ENCODE results near the gene ADARB2.
"Not testable (repeated sequence)": the region's sequence is repeated elsewhere in the genome, so short reads cannot be mapped to it uniquely, and the experiment has no call there.

ADARB2 gene

DNA sequence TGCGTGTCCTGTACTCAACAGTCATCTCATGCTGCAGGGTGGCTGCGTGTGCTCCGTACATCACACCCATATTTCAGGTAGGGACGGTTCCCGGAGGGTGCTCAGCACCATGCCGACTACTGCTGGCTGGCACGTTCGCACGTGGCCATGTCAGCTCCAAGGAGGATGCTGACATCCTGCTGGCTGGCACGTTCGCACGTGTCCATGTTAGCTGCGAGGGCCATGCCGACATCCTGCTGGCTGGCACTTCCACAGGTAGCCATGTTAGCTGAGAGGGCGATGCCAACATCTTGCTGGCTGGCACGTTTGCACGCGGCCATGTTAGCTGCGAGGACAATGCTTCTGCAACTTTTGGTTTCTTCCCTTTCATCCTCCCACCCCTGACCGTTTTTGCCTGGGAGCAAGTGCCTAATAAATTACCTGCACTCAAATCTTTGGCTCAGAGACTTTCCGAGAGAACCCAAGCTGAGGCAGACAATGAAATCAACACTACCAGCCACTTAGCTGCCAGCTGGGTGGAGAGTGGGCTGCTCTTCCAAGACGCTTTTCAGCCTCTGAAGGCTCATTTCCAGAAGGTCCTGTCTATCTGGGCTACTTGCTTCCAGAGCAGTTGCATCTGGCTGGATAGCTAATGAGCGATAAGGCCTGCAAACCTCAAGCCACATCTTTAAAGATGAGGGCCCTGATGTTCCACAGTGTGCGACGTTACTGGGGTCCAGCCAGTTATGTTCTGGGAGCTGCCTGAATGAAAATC lies 576.6 kb downstream of the ADARB2 start:
- no peak for TF ChIP-seq ZNF274 (IDR thresholded peaks at IDR 0.05; ENCODE audit: low read depth, low read length)
- H3K4me3 ChIP-seq (ENCODE audit: low read length), result no peak overlapping the region

DNA sequence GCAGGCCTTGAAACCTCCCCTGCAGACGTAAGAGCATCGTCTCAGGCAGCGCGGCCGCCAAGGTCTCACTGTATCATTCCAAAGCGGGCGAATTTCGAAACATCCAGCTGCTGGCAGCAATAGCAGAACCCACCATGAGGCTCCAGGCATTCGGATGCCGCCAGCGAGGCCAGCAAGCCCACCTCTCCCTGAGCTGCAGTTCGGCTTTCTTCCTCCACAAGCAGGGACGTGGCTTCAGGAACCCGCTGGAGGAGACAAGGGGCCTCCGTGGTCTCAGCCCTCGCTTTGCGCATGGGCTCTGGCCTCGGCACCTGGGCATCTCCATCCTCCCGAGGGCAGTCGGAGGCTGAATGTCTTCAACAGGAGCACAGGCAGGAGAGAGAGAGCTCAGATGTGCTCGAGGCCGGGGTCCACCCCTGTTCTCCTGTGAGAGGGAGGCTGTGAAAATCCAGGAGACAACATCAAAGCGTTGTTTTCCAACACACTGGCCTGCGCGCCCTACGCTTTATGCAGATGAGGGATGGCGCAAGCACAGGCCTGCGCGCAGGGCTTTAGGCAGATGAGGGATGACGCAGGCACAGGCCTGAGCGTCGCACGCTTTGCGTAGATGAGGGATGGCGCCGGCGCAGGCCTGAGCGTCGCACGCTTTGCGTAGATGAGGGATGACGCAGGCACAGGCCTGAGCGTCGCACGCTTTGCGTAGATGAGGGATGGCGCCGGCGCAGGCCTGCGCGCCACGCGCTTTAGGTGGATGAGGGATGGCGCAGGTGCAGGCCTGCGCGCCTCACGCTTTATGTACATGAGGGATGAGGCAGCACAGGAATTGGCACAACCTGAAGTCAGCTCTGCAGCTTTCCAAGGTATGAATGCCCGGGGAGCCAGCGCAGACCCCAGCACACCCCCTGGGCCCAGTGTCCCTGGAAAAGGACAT lies 577.9 kb downstream of the ADARB2 start:
- TF ChIP-seq ZNF274 (IDR thresholded peaks at IDR 0.05; ENCODE audit: low read depth, low read length), result no peak
- H3K4me3 ChIP-seq (ENCODE audit: low read length), result no peak overlapping the region

DNA sequence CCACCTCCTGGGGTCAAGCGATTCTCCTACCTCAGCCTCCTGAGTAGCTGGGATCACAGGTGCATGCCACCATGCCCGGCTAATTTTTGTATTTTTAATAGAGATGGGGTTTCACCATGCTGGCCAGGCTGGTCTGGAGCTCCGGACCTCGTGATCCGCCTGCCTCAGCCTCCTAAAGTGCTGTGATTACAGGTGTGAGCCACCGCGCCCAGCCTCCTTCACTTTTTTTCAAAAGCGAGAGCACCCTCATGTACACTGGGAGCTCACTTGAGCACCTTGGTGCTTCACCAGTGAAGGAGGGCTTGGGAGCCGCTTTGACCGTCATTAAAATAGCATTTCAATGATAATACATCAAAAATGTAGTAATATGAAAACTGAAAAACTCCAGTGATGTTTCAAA lies 578.8 kb downstream of the ADARB2 start:
- H3K4me3 ChIP-seq (ENCODE audit: low read length), result not testable (repeated sequence)

DNA sequence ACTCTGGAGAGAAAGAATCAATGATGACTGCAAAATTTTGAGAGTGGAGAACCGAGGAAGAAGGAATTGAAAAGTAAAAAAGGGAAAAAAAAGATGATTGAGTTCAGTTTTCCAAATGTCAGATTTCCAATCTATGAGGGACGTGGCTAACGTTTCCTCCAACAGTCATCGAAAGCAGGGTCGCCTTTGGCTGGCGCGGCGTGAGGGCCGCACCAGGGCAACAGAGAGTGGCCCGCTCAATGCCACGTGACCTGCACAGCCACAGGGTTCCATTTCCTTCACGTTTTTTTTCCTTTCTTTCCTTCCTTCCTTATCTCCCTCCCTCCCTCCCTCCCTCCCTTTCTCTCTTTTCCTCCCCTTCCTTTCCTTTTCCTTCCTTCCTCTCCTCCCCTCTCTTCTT lies 579.3 kb downstream of the ADARB2 start:
- TF ChIP-seq ZNF274 (IDR thresholded peaks at IDR 0.05; ENCODE audit: low read depth, low read length), result no peak
- no peak overlapping the region for H3K4me3 ChIP-seq (ENCODE audit: low read length)

DNA sequence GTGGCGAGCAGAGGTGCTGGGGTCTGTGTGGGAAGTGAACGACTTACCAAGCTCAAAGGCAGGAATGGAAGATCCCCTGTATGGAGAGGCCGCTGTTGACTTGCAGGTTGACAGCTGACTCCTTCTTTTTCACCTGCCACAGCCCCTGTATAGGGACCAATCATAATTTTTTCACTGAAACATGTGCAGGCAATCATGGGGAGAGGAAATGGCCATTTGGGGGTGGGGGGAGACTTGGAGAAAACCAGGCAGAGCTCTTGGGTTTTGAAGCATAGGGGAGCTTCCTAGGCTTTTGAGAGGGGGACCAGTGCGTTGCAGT lies 579.8 kb downstream of the ADARB2 start:
- TF ChIP-seq ZNF274 (IDR thresholded peaks at IDR 0.05; ENCODE audit: low read depth, low read length), result no peak
- H3K4me3 ChIP-seq (ENCODE audit: low read length), result no peak overlapping the region

DNA sequence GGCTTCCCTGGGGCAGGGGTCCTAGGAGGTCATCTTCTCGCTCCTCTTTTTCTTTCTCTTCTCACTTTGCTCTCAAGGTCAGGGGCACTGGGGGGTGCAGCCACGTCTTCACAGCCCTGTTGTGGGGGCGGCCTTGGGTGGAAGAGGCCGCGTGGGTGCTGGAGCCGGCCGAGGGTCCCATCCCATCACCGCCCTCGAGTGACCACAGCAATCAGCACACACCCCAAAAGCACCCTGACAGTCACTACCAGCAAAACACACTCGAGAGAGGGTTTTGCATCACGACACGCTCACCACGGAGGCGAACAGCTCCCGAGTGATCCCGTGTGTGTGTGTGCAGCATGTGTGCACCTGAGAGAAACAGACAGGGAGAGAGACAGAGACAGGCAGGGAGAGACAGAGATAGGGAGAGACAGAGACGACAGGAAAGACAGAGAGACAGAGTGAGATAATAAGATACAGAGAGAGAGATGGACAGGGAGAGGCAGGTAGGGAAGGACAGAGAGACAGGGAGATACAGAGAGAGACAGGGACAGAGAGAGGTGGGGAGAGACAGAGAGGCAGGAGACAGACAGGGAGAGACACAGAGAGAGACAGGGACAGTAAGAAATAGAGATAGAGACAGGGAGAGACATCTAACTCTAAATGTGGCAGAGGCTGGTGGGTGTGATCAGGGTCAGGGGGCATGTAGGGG lies 580.3 kb downstream of the ADARB2 start:
- H3K4me3 ChIP-seq (ENCODE audit: low read length), result no peak overlapping the region
- TF ChIP-seq ZNF274 (IDR thresholded peaks at IDR 0.05; ENCODE audit: low read depth, low read length), result no peak

DNA sequence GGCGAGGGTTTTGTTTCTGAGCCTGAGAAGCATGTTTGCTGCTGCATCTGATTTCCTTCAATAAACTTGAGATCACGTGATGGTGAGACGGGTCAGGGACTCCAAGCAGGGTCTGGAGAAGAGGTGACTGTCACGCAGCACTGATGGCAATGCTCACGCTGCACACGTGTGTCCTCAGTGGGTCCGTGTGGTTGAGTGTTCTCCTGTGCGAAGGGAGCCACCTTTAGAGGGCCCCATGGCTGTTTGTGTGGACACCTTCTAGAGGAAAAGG lies 580.8 kb downstream of the ADARB2 start:
- no peak for TF ChIP-seq ZNF274 (IDR thresholded peaks at IDR 0.05; ENCODE audit: low read depth, low read length)
- no peak overlapping the region for H3K4me3 ChIP-seq (ENCODE audit: low read length)

DNA sequence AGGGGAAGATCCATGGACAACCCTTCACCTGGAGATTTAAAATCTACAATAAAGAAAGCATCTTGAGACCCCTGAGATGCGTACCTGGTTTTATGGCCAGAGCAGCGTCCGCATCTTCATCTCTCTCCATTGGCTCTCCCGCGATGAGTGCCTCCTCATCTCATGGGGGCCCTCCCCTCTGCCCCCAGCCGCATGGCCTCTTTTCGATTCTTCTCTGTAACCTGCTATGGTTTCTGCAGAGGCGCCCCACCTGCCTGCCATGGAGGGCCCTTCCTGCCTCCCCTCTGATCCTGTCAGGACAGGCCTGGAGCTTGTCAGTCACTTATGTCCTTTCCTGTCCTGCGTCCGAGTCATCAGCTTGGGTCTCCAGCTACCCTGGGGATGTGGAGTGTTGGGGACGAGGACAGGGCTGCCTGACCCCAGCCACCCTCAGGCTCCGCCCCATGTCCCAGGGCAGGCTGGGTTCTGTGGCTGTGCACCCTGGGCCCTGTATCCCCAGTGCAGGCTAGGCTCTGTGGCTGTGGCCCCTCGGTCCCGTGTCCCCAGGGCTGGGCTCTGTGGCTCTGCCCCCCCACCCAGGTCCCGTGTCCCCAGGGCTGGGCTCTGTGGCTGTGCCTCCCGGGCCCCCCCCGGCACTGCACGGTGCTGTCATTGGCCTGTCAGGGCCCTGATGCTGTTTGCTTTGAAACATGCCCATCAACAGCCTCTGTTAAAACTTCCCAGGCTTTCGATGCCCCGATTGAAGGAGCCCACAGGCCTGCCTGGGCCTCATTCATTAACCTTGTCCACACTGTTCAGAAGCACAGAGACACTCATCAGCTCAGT lies 581.3 kb downstream of the ADARB2 start:
- no peak overlapping the region for H3K4me3 ChIP-seq (ENCODE audit: low read length)
- TF ChIP-seq ZNF274 (IDR thresholded peaks at IDR 0.05; ENCODE audit: low read depth, low read length), result no peak

DNA sequence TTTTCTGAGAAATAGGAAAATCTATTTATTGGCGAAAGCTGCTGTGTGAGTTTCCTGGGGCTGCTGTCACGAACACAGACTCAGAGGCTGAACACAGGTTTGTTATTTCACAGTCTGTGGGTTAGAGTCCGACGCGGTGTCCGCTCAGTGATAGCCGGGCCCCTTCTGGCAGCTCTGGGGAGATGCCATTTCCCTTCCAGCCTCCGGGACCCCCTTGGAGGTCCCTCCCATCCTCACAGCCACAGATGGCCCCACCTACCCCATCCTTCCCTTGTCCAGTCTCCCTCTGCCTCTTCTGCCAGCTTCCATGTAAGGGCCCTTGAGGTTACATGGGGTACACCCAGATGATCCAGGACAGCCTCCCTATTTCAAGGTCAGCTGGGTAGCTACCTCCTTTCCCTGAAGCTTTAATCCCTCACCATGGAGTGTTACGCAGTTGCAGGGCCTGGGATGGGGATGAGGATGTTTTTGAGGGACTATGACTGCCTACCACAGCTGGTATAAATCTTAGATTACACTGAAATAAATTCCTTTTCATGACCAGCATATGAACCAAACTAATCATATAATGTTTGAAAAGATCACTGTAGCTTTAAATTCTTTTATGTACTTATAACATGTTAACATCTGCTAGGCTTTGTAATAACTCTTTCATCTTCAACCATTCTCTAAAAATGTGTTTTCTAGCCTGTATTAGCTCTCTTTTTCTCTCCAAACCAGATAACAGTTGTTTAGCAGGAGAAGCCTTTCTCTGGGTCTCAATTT lies 582.6 kb downstream of the ADARB2 start:
- H3K4me3 ChIP-seq (ENCODE audit: low read length), result no peak overlapping the region
- TF ChIP-seq ZNF274 (IDR thresholded peaks at IDR 0.05; ENCODE audit: low read depth, low read length), result no peak

DNA sequence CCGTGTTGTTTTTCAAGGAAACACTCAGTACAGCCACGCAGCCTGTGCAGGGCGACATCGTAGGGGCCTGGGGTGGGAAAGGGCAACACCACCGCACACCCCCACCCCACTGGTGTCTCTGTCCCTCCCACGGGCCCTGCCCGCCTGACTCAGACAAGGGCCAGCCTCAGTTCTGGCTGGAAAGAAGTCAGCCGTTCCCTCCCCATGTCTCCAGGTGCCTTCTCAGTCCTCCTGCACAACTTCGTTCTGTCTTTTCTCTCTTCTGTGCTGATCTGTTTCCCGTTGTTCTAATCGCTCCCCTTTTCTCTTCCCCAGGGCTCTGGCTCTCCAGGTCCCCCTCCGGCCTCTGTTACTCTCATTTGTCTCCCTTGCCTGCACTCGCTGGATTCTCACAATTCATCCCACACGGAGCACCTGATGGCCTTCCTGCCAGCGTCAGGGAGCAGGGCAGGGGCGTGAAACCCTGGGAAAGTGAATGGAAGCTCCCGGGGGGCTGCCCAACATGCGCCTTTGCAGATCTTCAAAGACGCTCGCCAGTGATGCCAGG lies 583.4 kb downstream of the ADARB2 start:
- no peak for TF ChIP-seq ZNF274 (IDR thresholded peaks at IDR 0.05; ENCODE audit: low read depth, low read length)
- H3K4me3 ChIP-seq (ENCODE audit: low read length), result no peak overlapping the region

DNA sequence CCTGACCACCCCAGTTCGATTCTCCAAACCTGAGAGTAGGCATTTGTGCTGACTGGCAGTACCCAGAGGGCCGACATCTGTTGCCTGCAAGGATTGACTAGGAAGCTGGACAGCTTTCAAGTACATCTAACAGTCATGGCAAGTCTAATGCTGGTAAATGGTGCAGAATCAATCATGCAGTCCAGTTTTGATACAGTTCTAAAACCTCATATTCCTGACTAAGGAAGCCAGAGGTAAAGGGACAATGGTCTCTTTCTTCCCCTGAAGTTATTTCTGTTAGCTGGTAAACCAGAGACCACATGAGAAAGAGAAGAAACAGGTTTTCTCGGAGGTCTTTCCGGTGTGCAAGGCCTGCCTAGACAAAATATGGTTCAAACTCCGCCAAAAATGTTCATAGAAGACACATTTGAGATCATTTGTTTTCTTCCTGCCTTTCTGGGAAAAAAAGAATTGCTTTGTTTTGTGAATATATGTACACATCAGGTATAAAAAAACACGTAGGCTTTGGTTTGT lies 584.0 kb downstream of the ADARB2 start:
- TF ChIP-seq ZNF274 (IDR thresholded peaks at IDR 0.05; ENCODE audit: low read depth, low read length), result no peak
- H3K4me3 ChIP-seq (ENCODE audit: low read length), result no peak overlapping the region

DNA sequence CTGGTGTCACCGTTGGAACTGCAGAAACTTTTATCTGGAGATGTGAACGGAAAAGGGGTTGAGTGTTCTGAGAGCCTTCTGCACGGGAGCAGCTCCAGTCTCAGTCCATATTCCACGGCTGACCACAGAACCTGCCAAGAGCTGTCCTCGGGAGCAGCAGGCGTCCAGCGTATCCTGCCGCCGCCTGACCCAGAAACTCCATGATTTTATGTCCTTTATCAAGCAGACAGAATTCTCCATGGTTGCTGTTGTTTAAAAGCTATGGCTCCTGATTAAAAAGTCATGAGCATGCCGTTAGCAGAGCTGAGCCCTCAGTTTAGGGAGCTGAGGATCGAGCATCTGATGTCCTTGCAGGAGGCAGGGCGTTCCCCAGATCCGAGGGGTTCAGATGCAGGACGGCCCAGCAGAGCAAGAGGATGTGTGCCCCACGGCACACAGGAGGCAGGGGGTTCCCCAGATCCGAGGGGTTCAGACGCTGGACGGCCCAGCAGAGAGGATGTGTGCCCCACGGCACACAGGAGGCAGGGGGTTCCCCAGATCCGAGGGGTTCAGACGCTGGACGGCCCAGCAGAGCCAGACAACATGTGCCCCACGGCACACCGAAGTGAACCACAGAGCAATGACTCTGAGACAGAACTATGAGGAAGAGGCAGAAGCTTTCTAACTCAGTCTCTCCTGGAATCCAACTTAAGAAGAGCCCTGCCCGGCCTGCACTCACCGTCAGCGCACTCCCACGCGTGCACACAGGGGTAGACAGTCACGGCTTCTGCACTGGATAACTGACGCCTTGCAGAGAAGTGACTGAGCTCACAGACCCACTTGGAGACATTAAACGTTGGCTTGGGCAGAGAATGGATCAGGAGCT lies 584.7 kb downstream of the ADARB2 start:
- TF ChIP-seq ZNF274 (IDR thresholded peaks at IDR 0.05; ENCODE audit: low read depth, low read length), result no peak
- H3K4me3 ChIP-seq (ENCODE audit: low read length), result no peak overlapping the region
